Small intestine (tissue), 7 donors: ENCODE measurements around the gene FOS. TPM values are rescaled to one million over a fixed set of nuclear protein-coding genes. Genes with fewer than 3 reads are reported as not detected.

Experiments used
- DNase-seq, 2 donors: peaks; one replicate each; pipeline versions ENCODE4 v3.0.0 to v3.0.0-alpha.2; 2013
- FAIRE-seq: peaks from 2 replicates; lab custom pipeline; 2012; peaks lifted over from hg19 to GRCh38; lab: Jason Lieb, UNC
- H3K27ac ChIP-seq, 3 donors: one replicate each; pipeline ENCODE4 v1.5.1; 2013; ENCODE audit warnings: low read length in 2 of 3, mild to moderate bottlenecking in 2 of 3, control low read depth in 1 of 3, inconsistent platforms in 1 of 3, low read depth in 1 of 3, moderate library complexity in 1 of 3
- H3K27me3 ChIP-seq, 3 donors: one replicate each; pipeline ENCODE4 v1.6.1; 2013; ENCODE audit warnings: low read length in 3 of 3, inconsistent platforms in 1 of 3; ENCODE audit not compliant: control insufficient read depth in 3 of 3, insufficient read depth in 3 of 3
- H3K36me3 ChIP-seq, 3 donors: one replicate each; pipeline ENCODE4 v1.6.1; 2013; ENCODE audit warnings: low read length in 3 of 3, inconsistent platforms in 1 of 3, low read depth in 1 of 3, mild to moderate bottlenecking in 1 of 3, moderate library complexity in 1 of 3; ENCODE audit not compliant: control insufficient read depth in 3 of 3, insufficient read depth in 2 of 3
- H3K4me1 ChIP-seq, 3 donors: one replicate each; pipeline ENCODE4 v1.6.1; 2013; ENCODE audit warnings: low read length in 2 of 3, inconsistent platforms in 1 of 3, low read depth in 1 of 3, mild to moderate bottlenecking in 1 of 3, moderate library complexity in 1 of 3; ENCODE audit not compliant: control insufficient read depth in 3 of 3, insufficient read depth in 2 of 3
- H3K4me3 ChIP-seq, 3 donors: one replicate each; pipeline ENCODE4 v1.5.1; 2013; ENCODE audit warnings: low read length in 3 of 3, control low read depth in 1 of 3, inconsistent platforms in 1 of 3, low read depth in 1 of 3, mild to moderate bottlenecking in 1 of 3, moderate library complexity in 1 of 3
- H3K9me3 ChIP-seq, 2 donors: one replicate each; pipeline ENCODE4 v1.6.1; 2013; ENCODE audit warnings: low read depth in 1 of 2, low read length in 1 of 2; ENCODE audit not compliant: control insufficient read depth in 2 of 2, insufficient read depth in 1 of 2
- WGBS, 3 donors: extraction: QIAGEN DNeasy Blood & Tissue Kit; methylation state at CpG; one replicate each; pipeline ENCODE4 v1.1.7; 2013; 5-methylcytosine and 5-hydroxymethylcytosine counted together
- polyA plus RNA-seq, 4 donors: library from polyadenylated mRNA; stranded (reverse) in 3 of 4; unstranded in 1 of 4; fragments of 200-250 nt in 3 of 4; fragments of 120-200 nt in 1 of 4; gene quantifications; one replicate each; pipeline versions ENCODE4 v1.2.1 to v1.2.3, GENCODE V29; 2013
- donor health status: healthy with polysubstance abuse.
- donor health status: control.
- donor health status: control.
- donor health status: Bipolar disorder and iron deficiency.
- donor health status: healthy.

The FOS gene
- polyA plus RNA-seq, 4 donors = 71.6 to 1,102 (median 240) TPM

DNA sequence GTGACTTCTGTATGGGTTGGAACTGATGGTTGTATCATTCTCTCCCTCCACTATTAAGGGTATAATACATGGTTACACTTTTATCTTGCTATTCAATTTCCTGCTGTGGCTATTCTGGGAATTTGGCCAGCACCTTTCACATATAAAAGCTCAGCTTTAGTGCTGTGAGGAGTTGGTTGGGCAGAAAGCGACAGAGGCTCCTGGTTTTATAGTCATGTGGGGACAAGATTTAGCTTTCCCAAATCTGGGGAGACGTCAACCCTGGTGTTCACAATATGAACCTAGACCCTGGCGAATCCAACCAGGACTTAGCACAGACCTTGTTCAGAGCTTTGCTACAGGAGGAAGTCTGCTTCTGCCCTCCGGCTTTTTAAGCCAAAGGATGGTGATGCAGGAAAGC, 36.5 kb downstream of the FOS start:
- Histone ChIP-seq H3K9me3 (no peaks in the 10 kb centered on the region), H3K36me3 (no peaks in the 10 kb centered on the region), H3K4me1 (peaks cover 0 to 12% (median 0%) of the 10 kb centered on the region in 3 donors), H3K27me3 (peaks cover 0 to 4% (median 0%) of the 10 kb centered on the region in 3 donors), H3K27ac (no peak overlapping the region), H3K4me3 (no peak overlapping the region)
- FAIRE-seq (no peak), DNase-seq (no peak)
- 11 to 36% (median 26%) methylated on average over 4 of the region's 4 CpGs for WGBS, 3 donors

DNA sequence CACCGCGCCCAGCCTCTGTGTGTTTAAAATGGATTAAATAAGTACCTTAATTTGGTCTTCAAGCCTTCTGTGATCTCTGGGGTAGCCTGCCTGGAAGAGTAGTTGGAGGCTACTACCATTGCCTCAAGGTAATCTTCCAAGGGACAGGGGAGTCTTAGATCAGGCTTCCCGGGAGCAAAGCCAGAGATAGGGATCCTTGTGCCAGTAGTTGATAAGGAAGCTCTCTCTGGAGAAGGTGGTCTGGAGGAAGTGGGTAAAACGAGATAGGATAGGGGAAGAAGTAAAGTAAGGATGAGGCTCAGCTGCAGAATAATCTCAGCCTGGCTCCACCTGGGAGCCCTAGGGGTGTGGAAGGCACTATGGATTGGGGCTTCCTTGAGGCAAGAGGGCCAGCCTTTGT, 38.5 kb downstream of the FOS start:
- WGBS, 3 donors = 71 to 80% (median 72%) methylated on average over 4 of the region's 4 CpGs
- no peak for FAIRE-seq
- H3K4me3 ChIP-seq = no peak overlapping the region

DNA sequence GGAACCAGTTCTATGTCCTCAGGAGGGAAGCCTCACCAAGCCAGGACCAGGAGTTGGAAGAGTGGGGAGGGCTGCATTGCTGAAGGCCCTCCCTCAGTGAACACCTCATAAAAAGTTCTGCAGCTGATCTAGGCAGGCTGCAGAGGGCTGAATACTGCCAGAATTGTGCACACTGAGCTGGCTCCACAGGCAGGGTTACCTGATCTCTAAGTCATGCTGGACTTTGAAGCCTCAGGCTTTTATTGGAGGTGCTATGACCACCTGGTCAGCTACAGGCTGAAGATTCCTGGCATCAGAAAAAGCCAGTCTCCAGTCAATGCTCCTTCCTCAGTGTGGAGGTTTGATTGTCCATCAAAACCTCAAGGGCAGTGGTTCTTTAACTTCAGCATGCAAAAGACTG, 39.7 kb downstream of the FOS start:
- no peak overlapping the region for H3K27ac ChIP-seq
- FAIRE-seq = no peak
- no peak overlapping the region for H3K4me3 ChIP-seq
- H3K4me1 ChIP-seq = peaks cover 0 to 5% (median 0%) of the 10 kb centered on the region in 3 donors
- H3K36me3 ChIP-seq = no peaks in the 10 kb centered on the region
- H3K9me3 ChIP-seq = no peaks in the 10 kb centered on the region
- DNase-seq = peak; percentile 48 to 63
- peaks cover 0 to 4% (median 0%) of the 10 kb centered on the region in 3 donors for H3K27me3 ChIP-seq

More for the DNA sequence above, 38.5 kb downstream of the FOS start:
- H3K27me3 ChIP-seq = peaks cover 0 to 4% (median 0%) of the 10 kb centered on the region in 3 donors
- H3K36me3 ChIP-seq = no peaks in the 10 kb centered on the region
- DNase-seq = no peak
- H3K27ac ChIP-seq = no peak overlapping the region
- H3K4me1 ChIP-seq = peaks cover 0 to 5% (median 0%) of the 10 kb centered on the region in 3 donors
- H3K9me3 ChIP-seq = no peaks in the 10 kb centered on the region

DNA sequence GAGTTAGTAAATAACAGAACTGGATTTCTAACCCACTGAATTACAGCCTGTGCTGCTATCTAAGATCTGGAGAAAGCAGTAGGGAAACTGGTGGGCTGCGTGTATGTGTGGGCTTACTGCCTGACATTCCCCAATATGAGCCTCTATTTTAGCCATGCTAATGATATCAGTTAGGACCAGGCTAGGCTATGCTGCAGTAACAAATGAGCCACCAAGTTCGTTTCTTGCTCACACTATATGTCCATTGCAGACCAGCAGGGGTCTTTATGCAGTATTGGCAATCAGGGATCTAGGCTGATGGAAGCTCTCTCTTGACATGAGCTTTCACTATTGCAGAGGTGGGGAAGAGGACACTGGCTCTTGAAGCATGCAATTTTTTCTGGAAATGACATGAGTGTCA, 40.4 kb downstream of the FOS start:
- WGBS, 3 donors = 84 to 98% (median 96%) methylated on average over 2 of the region's 2 CpGs
- no peak for FAIRE-seq
- DNase-seq = no peak
- Histone ChIP-seq H3K4me1 (peaks cover 0 to 5% (median 0%) of the 10 kb centered on the region in 3 donors), H3K9me3 (no peaks in the 10 kb centered on the region), H3K27me3 (peaks cover 0 to 4% (median 0%) of the 10 kb centered on the region in 3 donors), H3K27ac (no peak overlapping the region), H3K36me3 (no peaks in the 10 kb centered on the region), H3K4me3 (no peak overlapping the region)

DNA sequence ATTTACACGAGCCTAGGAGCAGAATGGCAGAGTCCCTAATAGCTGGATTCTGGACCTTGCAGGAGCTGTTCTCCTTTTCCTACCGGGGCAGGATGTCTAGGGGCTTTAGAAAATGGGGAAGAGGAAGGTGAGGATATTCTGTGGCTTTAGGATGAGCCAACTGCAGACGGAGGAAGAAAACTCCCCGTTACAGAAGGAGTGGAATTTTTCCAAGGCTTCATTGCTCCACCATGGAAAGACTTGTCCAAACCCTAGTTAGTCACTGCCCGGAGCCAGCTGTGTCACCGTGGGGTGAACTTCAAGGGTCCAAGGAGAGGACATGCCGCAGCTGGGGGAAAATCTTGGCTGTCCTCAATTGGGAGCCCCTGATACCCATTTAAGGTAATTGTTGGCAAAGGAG, 41.6 kb downstream of the FOS start:
- FAIRE-seq = no peak

DNA sequence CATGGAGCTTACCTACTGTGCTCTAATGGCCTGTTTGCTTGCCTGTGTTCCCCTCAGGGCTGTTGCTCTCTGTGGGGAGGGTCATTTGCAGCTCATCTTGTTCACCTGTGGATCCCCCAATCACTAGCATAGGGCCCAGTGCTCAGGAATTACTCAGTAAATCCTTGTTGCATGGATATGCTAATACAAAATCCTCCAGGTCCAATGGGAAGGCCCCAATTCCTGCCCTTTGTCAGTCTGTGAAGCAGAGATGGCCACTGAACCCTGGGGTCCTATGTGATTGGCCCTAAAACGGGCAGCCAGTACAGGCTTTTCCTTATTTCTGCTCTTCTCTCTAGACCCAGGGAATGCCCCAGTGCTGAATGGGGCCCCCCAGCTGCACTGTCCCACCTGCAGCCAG, 44.1 kb downstream of the FOS start:
- Histone ChIP-seq H3K4me3 (no peak overlapping the region), H3K27ac (no peak overlapping the region), H3K4me1 (peaks cover 0 to 5% (median 0%) of the 10 kb centered on the region in 3 donors), H3K9me3 (no peaks in the 10 kb centered on the region), H3K27me3 (no peaks in the 10 kb centered on the region), H3K36me3 (no peaks in the 10 kb centered on the region)
- DNase-seq (no peak), FAIRE-seq (no peak)
- 55 to 79% (median 69%) methylated on average over 1 of the region's 1 CpG for WGBS, 3 donors

More for the DNA sequence above, 41.6 kb downstream of the FOS start:
- H3K4me1 ChIP-seq = peaks cover 0 to 5% (median 0%) of the 10 kb centered on the region in 3 donors
- DNase-seq = no peak
- H3K36me3 ChIP-seq = no peaks in the 10 kb centered on the region
- WGBS, 3 donors = 49 to 54% (median 53%) methylated on average over 7 of the region's 7 CpGs
- H3K9me3 ChIP-seq = no peaks in the 10 kb centered on the region
- no peak overlapping the region for H3K27ac ChIP-seq
- peaks cover 0 to 2% (median 0%) of the 10 kb centered on the region in 3 donors for H3K27me3 ChIP-seq
- H3K4me3 ChIP-seq = no peak overlapping the region

DNA sequence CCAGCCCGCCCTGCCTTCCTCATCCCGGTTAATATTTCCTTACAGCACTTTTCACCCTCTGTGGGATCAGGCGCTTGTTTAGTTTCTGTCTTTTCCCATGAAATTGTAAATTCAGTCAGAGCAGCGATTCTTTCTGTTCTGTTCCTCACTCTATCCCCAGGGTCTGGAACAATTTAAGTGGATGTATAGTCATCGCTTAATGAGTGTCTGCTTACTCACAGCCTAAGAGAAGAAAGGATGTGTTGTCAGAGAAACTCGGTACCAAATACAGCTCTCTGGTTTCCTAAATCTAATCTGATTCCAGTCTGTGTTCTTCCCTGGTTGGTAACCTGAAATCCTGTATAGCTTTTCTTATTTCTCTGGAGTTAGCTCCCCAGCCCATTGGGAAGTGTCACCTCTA, 44.9 kb downstream of the FOS start:
- no peak overlapping the region for H3K27ac ChIP-seq
- DNase-seq (no peak), FAIRE-seq (no peak)
- H3K27me3 ChIP-seq = no peaks in the 10 kb centered on the region
- H3K4me1 ChIP-seq = no peaks in the 10 kb centered on the region
- H3K4me3 ChIP-seq = no peak overlapping the region
- 62 to 65% (median 63%) methylated on average over 6 of the region's 6 CpGs for WGBS, 3 donors
- H3K36me3 ChIP-seq = no peaks in the 10 kb centered on the region
- H3K9me3 ChIP-seq = no peaks in the 10 kb centered on the region

DNA sequence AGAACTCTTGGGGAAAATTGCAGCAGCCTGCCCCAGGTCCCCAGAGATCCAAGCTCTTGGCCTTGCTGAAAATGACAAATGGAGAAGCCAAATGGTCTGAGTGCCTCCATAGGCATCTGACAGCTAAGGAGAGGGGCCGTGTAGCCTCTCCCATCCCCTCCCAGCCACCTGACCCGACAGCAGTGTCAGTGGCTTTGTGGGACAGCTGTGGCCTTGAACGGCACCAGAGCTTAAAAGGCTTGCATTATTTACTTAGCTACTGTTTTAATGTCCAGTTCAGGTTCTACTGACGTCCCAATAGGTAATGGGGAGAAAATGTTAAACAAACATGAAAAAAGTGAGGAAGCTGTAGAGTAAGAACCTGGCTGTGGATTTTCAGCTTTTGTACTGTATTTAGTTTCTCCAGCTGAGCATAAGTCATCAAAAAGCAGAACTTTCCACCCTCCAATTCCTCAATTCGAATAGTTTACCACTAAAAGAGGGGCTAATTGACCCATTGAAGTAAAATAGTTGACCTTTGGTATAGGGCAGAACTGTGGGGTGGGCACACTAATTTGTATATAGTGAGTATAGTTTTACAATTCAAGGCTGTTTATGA, 50.0 kb downstream of the FOS start:
- H3K4me3 ChIP-seq = no peak overlapping the region
- 49 to 69% (median 57%) methylated on average over 5 of the region's 5 CpGs for WGBS, 3 donors
- H3K27me3 ChIP-seq = no peaks in the 10 kb centered on the region
- no peaks in the 10 kb centered on the region for H3K9me3 ChIP-seq
- H3K27ac ChIP-seq = no peak overlapping the region
- no peaks in the 10 kb centered on the region for H3K36me3 ChIP-seq
- FAIRE-seq (no peak), DNase-seq (no peak)
- no peaks in the 10 kb centered on the region for H3K4me1 ChIP-seq

DNA sequence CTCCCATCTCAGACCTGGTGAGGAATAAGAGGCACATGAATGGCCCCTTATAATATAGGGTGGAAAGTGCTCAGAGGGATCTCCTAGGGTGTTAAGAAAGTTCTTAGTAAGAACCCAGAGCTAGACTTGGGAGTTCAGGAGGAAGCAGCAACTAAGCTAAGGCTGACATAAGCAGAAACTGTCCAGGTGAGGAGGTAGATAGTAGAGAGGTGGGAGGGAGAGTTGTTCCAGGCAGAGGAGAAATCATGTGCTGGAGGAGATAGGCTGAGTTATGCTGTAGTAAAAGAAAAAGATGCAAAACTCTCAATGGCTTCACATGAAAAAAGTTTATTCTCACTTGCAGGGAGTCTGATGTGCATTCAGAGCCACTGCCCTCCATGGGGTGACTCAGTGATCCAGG, 50.7 kb downstream of the FOS start:
- no peak for DNase-seq
- no peak overlapping the region for H3K27ac ChIP-seq
- H3K4me3 ChIP-seq = no peak overlapping the region
- no peak for FAIRE-seq
- peaks cover 0 to 1% (median 0%) of the 10 kb centered on the region in 3 donors for H3K4me1 ChIP-seq
- no peaks in the 10 kb centered on the region for H3K27me3 ChIP-seq
- no peaks in the 10 kb centered on the region for H3K9me3 ChIP-seq
- H3K36me3 ChIP-seq = no peaks in the 10 kb centered on the region
